ENCODE results near the gene WWOX. TPM values are rescaled to one million over a fixed set of nuclear protein-coding genes. Genes with fewer than 3 reads are reported as not detected.

WWOX gene
- total and polyA plus RNA-seq, 2 of the 4 experiments (the other 2 are of a cell fraction): 2.7 to 5.4 TPM

- H2BK15ac ChIP-seq (ENCODE audit: low read depth, low read length): no peak overlapping the region
- ChIA-PET CTCF (no interaction called here), POLR2A (ENCODE audit: unreplicated experiment) (no interaction called here)
- H3K79me1 ChIP-seq (ENCODE audit: low read depth in 1 of 2, low read length in 2 of 2): no peaks in the 10 kb centered on the region
- no peak overlapping the region for H3K27ac ChIP-seq (ENCODE audit: insufficient read depth, low read length)
- dilution Hi-C loops (cut with HindIII; ENCODE audit: low sequenced_read_pairs, unreplicated experiment) (no loop called here), in situ Hi-C loops (cut with MboI; ENCODE audit: low sequenced_read_pairs) (no loop called here), intact Hi-C loops (cut with micrococcal nuclease) (no loop called here)
- no peak overlapping the region for H2BK5ac ChIP-seq (ENCODE audit: low read depth, low read length, poor library complexity, severe bottlenecking)
- no peak overlapping the region for H2AK5ac ChIP-seq (ENCODE audit: low read depth, low read length)
- no peak overlapping the region for H2BK120ac ChIP-seq (ENCODE audit: low read depth, low read length)
- H3K56ac ChIP-seq (ENCODE audit: extremely low read depth, insufficient read depth, low read length): no peak overlapping the region
- H3K27me3 ChIP-seq (ENCODE audit: control insufficient read depth, insufficient read depth, low read length): no peaks in the 10 kb centered on the region
- H3K4me3 ChIP-seq (ENCODE audit: insufficient read depth, low read depth, low read length): no peak overlapping the region
- H3K14ac ChIP-seq (replicated peaks; ENCODE audit: low read depth, low read length): no peak overlapping the region
- H4K5ac ChIP-seq (ENCODE audit: low read depth, low read length): no peak overlapping the region
- no peak overlapping the region for H4K8ac ChIP-seq (ENCODE audit: low read depth in 2 of 2, low read length in 2 of 2)
- H3K9me1 ChIP-seq (ENCODE audit: insufficient read depth, low read length): no peaks in the 10 kb centered on the region
- no peak overlapping the region for H3K18ac ChIP-seq (ENCODE audit: low read depth, low read length)
- H2BK20ac ChIP-seq (ENCODE audit: low read depth, low read length): no peak overlapping the region
- H2AFZ ChIP-seq (replicated peaks; ENCODE audit: low read length, poor library complexity): no peak overlapping the region
- H4K91ac ChIP-seq (ENCODE audit: insufficient read depth, low read depth, low read length): no peak overlapping the region
- WGBS, 2 experiments (ENCODE audit: extremely low coverage in 2 of 2, insufficient read length in 1 of 2): 60% methylated on average over 2 of the region's 7 CpGs; no CpG with 5 or more reads in 1 of the 2 experiments
- no peak overlapping the region for H3K4ac ChIP-seq (ENCODE audit: low read depth, low read length)
- H3K9ac ChIP-seq (ENCODE audit: low read depth, low read length): no peak overlapping the region
- H3K36me3 ChIP-seq (ENCODE audit: control insufficient read depth, insufficient read depth, low read length): no peaks in the 10 kb centered on the region
- peaks cover 11% of the 10 kb centered on the region for H3K9me3 ChIP-seq (ENCODE audit: control insufficient read depth, insufficient read depth, low read length)
- H4K20me1 ChIP-seq (ENCODE audit: insufficient read depth, low read length): no peaks in the 10 kb centered on the region
- no peaks in the 10 kb centered on the region for H3K4me1 ChIP-seq (ENCODE audit: control insufficient read depth, insufficient read depth, low read length)
- no peak for ATAC-seq (ENCODE audit: low read depth)
- no peak for TF ChIP-seq POLR2A (IDR thresholded peaks at IDR 0.05; ENCODE audit: low read depth, low read length)
- no peak for TF ChIP-seq RAD21 (IDR thresholded peaks at IDR 0.05; ENCODE audit: low read length)
- TF ChIP-seq RFX5 (IDR thresholded peaks at IDR 0.05; ENCODE audit: low read depth, low read length): no peak
- no peak for TF ChIP-seq ELK1 (IDR thresholded peaks at IDR 0.05; ENCODE audit: borderline replicate concordance, low read depth, low read length)
- no peak for TF ChIP-seq BHLHE40 (IDR thresholded peaks at IDR 0.05; ENCODE audit: low read depth, low read length)
- no peak for TF ChIP-seq MAZ (IDR thresholded peaks at IDR 0.05; ENCODE audit: borderline replicate concordance, low read depth, low read length)
- no peak for TF ChIP-seq USF2 (IDR thresholded peaks at IDR 0.05; ENCODE audit: low read depth, low read length)
- TF ChIP-seq NFE2L2 (IDR thresholded peaks at IDR 0.05; ENCODE audit: low read depth, low read length): no peak
- TF ChIP-seq CHD1 (IDR thresholded peaks at IDR 0.05; ENCODE audit: low read depth, low read length): no peak
- no peak for TF ChIP-seq FOS (IDR thresholded peaks at IDR 0.05; ENCODE audit: low read depth, low read length)
- TF ChIP-seq MAFK (IDR thresholded peaks at IDR 0.05; ENCODE audit: low read depth, low read length): no peak
- TF ChIP-seq RCOR1 (IDR thresholded peaks at IDR 0.05; ENCODE audit: insufficient replicate concordance, low read length): no peak
- TF ChIP-seq SMC3 (IDR thresholded peaks at IDR 0.05; ENCODE audit: low read depth, low read length): no peak
- no peak for TF ChIP-seq CTCF (conservative IDR thresholded peaks at IDR 0.05; ENCODE audit: low read depth, low read length)
- BruUV-seq (replicated peaks): no TSS peak
- no peak overlapping the region for H3K23ac ChIP-seq (ENCODE audit: low read depth, low read length)
- H2AK9ac ChIP-seq (replicated peaks; ENCODE audit: low read depth, low read length, poor library complexity): no peak overlapping the region
- no peak overlapping the region for H3K4me2 ChIP-seq (ENCODE audit: low read depth, low read length)
- DNase-seq: no peak
These were observed 479.6 kb downstream of the WWOX start for GRCh38 chr16:78579020-78579419.
